Heart left ventricle (tissue), 16 donors: ENCODE measurements around the gene RCBTB2. TPM values are rescaled to one million over a fixed set of nuclear protein-coding genes. Genes with fewer than 3 reads are reported as not detected.
A peak's percentile ranks its signal among the peaks of the same experiment; 100 is the strongest.

Experiments used
- ATAC-seq, 4 donors: fragments of 200-7000 bp; cut with Tn5 transposase; one replicate each; pipeline ENCODE4 v1.9.1; 2020 to 2022; ENCODE audit warnings: moderate library complexity in 4 of 4, mild to moderate bottlenecking in 3 of 4, moderate number of reproducible peaks in 1 of 4
- DNase-seq, 5 donors: peaks; one replicate each; pipeline ENCODE4 v3.0.0-alpha.2; 2020
- H3K27ac ChIP-seq, 12 donors: fragments of 200-600 bp; sonication (generic) in 4 of 12; one replicate each; pipeline versions ENCODE4 v1.5.0 to v1.8.0; 2016 to 2022; ENCODE audit warnings: mild to moderate bottlenecking in 2 of 12
- H3K27me3 ChIP-seq, 9 donors: fragments of 200-600 bp; sonication (generic) in 2 of 9; one replicate each; pipeline versions ENCODE4 v1.5.1 to v1.8.0; 2016 to 2022; ENCODE audit warnings: mild to moderate bottlenecking in 3 of 9
- H3K36me3 ChIP-seq, 9 donors: fragments of 200-600 bp; sonication (generic) in 2 of 9; one replicate each; pipeline versions ENCODE4 v1.5.0 to v1.8.0; 2018 to 2022; ENCODE audit warnings: mild to moderate bottlenecking in 2 of 9
- H3K4me1 ChIP-seq, 12 donors: fragments of 200-600 bp; sonication (generic) in 4 of 12; one replicate each; pipeline versions ENCODE4 v1.5.0 to v1.8.0; 2016 to 2022; ENCODE audit warnings: mild to moderate bottlenecking in 3 of 12
- H3K4me3 ChIP-seq, 12 donors: fragments of 200-600 bp; sonication (generic) in 4 of 12; one replicate each; pipeline versions ENCODE4 v1.5.0 to v1.8.0; 2017 to 2022; ENCODE audit warnings: mild to moderate bottlenecking in 9 of 12, moderate library complexity in 4 of 12
- H3K9me3 ChIP-seq, 12 donors: fragments of 200-600 bp; sonication (generic) in 4 of 12; one replicate each; pipeline versions ENCODE4 v1.5.0 to v1.8.0; 2016 to 2022; ENCODE audit warnings: mild to moderate bottlenecking in 1 of 12
- POLR2A ChIP-seq, 2 donors: fragments of 450-650 bp; IDR thresholded peaks; one replicate each; pipeline ENCODE4 v1.6.1; 2017; ENCODE audit warnings: antibody characterized with exemption in 2 of 2, mild to moderate bottlenecking in 2 of 2, moderate library complexity in 2 of 2
- WGBS, 4 donors: extraction: QIAGEN DNeasy Blood & Tissue Kit in 2 of 4; methylation state at CpG; one replicate each; pipeline versions ENCODE4 v1.1.5 to v1.1.7; 2013 to 2018; 5-methylcytosine and 5-hydroxymethylcytosine counted together
- intact Hi-C, 10 donors: fragments of 100-400 bp; cut with DNase I; formaldehyde crosslinking; loops; one replicate each; pipeline versions ENCODE4 v1.11.1 to v1.14.2; 2022
- polyA plus RNA-seq, 2 donors: library from polyadenylated mRNA; stranded (reverse); fragments of 200-250 nt; gene quantifications; one replicate each; pipeline ENCODE4 v1.2.3, GENCODE V29; 2013
- total RNA-seq, 9 donors: library from RNA; depleted of rRNA in 2 of 9; stranded (reverse); fragments of >200 nt in 2 of 9; fragmentation: NEBNext Ultra II Directional in 3 of 9; extraction: Animal tissue kit (Norgen Biotek cat#: 25700) in 3 of 9; gene quantifications; one replicate each; pipeline versions ENCODE4 v1.1.0 to v1.2.4, GENCODE V29; 2016 to 2023
- TF ChIP-seq, protein P1 (sequence below), 12 donors: fragments of 200-600 bp; sonication (generic) in 4 of 12; IDR thresholded peaks; one replicate each; pipeline versions ENCODE4 v1.5.0 to v1.8.0; 2018 to 2022; ENCODE audit warnings: antibody characterized with exemption in 12 of 12, mild to moderate bottlenecking in 5 of 12
- donor health status: ischemic (EF 13 %, LVEDD 7.1; RV severe dilation, severe dysfunction).
- donor health status: healthy with polysubstance abuse.
- donor health status: DM: no; HTN: yes; CAD: no.
- donor health status: DM: no; HTN: no; CAD: no.
- donor health status: ischemic (EF 25% LVEDD 6.9; RV normal size, moderate dysfunction).
- donor health status: ischemic (EF 25% LVEDD 5.7; RV mildly dilated, moderate dysfunction).
- donor health status: healthy.
- donor health status: DM: yes; HTN: yes; CAD: no.
- donor health status: ischemic (EF 35%, LVEDD 5.7; RV mildly dilated, moderate dysfunction).
- donor health status: nonischemic (EF 11% LVEDD 7.7; RV severe dilation, severe dysfunction).
- donor health status: DM: yes; HTN: yes; CAD: no.
- donor health status: PGD.
- donor health status: ischemic (EF 29% LVEDD 5.4; RV normal size, mild dysfunction).
- donor health status: nonischemic (EF 23%, LVEDD 6.1; RV moderate dilation, normal function).

Gene RCBTB2
- total and polyA plus RNA-seq, 11 donors, result 5.9 to 16.2 (median 11.5) TPM

DNA sequence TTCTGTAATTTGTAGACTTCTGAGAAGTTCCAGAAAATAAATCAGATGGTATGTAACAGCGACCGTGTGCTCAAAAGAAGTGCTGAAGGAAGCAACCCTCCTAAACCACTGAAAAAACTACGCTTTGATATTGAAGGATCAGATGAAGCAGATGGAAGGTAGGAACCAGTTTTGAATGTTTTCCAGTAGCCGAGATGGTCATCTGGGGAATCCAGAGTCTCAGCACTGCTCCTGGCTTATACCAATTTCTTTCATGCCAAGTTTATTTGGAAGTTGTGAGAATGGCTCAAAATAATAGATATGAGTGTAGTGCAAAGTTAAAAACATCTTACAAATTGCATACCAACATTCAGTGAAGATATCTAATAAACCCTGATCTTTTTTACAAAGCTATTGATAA, 56.2 kb downstream of the RCBTB2 start:
- Histone ChIP-seq H3K4me1 (peaks cover 0 to 38% (median 0%) of the 10 kb centered on the region in 12 donors), H3K4me3 (peak overlapping the region in 6 of 12 donors; percentile 7 to 46 (median 13)), H3K27ac (peak overlapping the region in 6 of 12 donors; percentile 13 to 81 (median 26)), H3K27me3 (no peaks in the 10 kb centered on the region), H3K36me3 (peaks cover 0 to 71% (median 48%) of the 10 kb centered on the region in 9 donors), H3K9me3 (no peaks in the 10 kb centered on the region)
- DNase-seq (no peak), ATAC-seq (no peak)
- 56 to 70% (median 59%) methylated on average over 4 of the region's 4 CpGs for WGBS, 4 donors
- intact Hi-C loops, result no loop called here
- TF ChIP-seq, protein P1, sequence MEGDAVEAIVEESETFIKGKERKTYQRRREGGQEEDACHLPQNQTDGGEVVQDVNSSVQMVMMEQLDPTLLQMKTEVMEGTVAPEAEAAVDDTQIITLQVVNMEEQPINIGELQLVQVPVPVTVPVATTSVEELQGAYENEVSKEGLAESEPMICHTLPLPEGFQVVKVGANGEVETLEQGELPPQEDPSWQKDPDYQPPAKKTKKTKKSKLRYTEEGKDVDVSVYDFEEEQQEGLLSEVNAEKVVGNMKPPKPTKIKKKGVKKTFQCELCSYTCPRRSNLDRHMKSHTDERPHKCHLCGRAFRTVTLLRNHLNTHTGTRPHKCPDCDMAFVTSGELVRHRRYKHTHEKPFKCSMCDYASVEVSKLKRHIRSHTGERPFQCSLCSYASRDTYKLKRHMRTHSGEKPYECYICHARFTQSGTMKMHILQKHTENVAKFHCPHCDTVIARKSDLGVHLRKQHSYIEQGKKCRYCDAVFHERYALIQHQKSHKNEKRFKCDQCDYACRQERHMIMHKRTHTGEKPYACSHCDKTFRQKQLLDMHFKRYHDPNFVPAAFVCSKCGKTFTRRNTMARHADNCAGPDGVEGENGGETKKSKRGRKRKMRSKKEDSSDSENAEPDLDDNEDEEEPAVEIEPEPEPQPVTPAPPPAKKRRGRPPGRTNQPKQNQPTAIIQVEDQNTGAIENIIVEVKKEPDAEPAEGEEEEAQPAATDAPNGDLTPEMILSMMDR (IDR thresholded peaks at IDR 0.05), result no peak
- TF ChIP-seq POLR2A (IDR thresholded peaks at IDR 0.05), result no peak

DNA sequence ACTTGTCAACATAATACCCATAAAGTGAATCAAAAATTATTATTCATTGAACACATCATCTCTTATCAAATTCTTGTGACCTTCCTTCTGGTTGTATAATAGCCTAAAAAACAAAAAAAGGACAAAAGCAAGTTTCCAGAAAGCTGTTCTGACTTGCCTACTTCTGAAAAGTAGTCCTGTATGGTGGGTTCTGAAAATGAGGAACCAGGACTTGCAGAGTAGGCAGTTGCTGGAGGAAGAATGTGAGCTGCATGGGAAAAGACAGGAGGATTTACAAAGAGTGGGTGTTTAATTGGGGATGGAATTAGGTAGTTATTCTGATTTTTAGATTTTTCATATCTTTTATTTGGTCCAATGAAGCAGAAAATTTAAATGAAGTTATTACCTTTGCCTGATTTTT, 56.7 kb downstream of the RCBTB2 start:
- intact Hi-C loops, result no loop called here
- no peaks in the 10 kb centered on the region for H3K27me3 ChIP-seq
- TF ChIP-seq, protein P1 (IDR thresholded peaks at IDR 0.05), result no peak
- no peak for TF ChIP-seq POLR2A (IDR thresholded peaks at IDR 0.05)
- H3K36me3 ChIP-seq, result peaks cover 0 to 66% (median 47%) of the 10 kb centered on the region in 9 donors
- peak overlapping the region in 6 of 12 donors; percentile 7 to 46 (median 12) for H3K4me3 ChIP-seq
- no peaks in the 10 kb centered on the region for H3K9me3 ChIP-seq
- H3K4me1 ChIP-seq, result peaks cover 0 to 38% (median 0%) of the 10 kb centered on the region in 12 donors
- H3K27ac ChIP-seq, result peak overlapping the region in 6 of 12 donors; percentile 13 to 81 (median 26)
- DNase-seq (no peak), ATAC-seq (peak in 2 of 4 donors; percentile 38 to 60)

GRCh38 chr13:48475230-48475629, 57.6 kb downstream of the RCBTB2 start:
- DNase-seq (no peak), ATAC-seq (no peak)
- intact Hi-C loops, result no loop called here
- no peaks in the 10 kb centered on the region for H3K27me3 ChIP-seq
- H3K9me3 ChIP-seq, result no peaks in the 10 kb centered on the region
- peaks cover 0 to 56% (median 40%) of the 10 kb centered on the region in 9 donors for H3K36me3 ChIP-seq
- peak overlapping the region in 1 of 12 donors; percentile 81 for H3K27ac ChIP-seq
- H3K4me3 ChIP-seq, result no peak overlapping the region
- TF ChIP-seq, protein P1 (IDR thresholded peaks at IDR 0.05), result no peak
- no peak for TF ChIP-seq POLR2A (IDR thresholded peaks at IDR 0.05)
- peaks cover 0 to 38% (median 0%) of the 10 kb centered on the region in 12 donors for H3K4me1 ChIP-seq
- 93 to 100% (median 98%) methylated on average over 2 of the region's 2 CpGs for WGBS, 4 donors

- Histone ChIP-seq H3K9me3 (no peaks in the 10 kb centered on the region), H3K27me3 (no peaks in the 10 kb centered on the region), H3K4me1 (no peaks in the 10 kb centered on the region), H3K36me3 (peaks cover 0 to 91% (median 85%) of the 10 kb centered on the region in 9 donors), H3K27ac (no peak overlapping the region), H3K4me3 (no peak overlapping the region)
- peak in 1 of 4 donors; percentile 44 for ATAC-seq
- 92 to 97% (median 94%) methylated on average over 22 to 28 of the region's 28 CpGs for WGBS, 4 donors
- DNase-seq, result no peak
- TF ChIP-seq, protein P1 (IDR thresholded peaks at IDR 0.05), result no peak
- TF ChIP-seq POLR2A (IDR thresholded peaks at IDR 0.05), result no peak
- intact Hi-C loops, result no loop called here
These were observed 75.2 kb downstream of the RCBTB2 start for GRCh38 chr13:48457578-48458242.
